ENCODE data around the gene KRTAP22-2.

DNA sequence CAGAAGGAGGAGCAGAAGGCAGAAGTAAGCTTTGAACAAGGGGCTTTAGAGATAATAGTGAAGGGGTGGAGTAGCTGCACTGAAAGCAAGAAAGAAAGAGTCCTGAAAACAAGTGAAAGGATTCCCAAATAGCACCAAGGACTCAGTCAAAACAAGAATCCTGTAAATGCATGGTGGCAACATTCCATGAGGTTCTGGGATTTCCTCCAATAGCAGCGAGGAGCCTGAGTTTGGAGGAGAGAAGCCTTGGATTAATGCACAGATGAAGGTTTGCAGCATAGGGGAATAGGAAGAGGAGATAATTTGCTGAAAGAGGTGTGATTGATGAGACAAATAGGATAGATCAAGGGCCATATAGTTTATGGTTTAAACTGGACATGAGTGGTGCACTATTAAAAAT, 10.9 kb downstream of the KRTAP22-2 start:
- TF ChIP-seq POLR2A (IDR thresholded peaks at IDR 0.05; ENCODE audit: low read depth, low read length) (no peak), POLR2AphosphoS5 (IDR thresholded peaks at IDR 0.05; ENCODE audit: low read depth, low read length) (no peak)
